DLD1 (cell line): ENCODE measurements around the gene METTL15.
"Not testable (repeated sequence)": the region's sequence is repeated elsewhere in the genome, so short reads cannot be mapped to it uniquely, and the experiment has no call there.

Source experiments
- in situ Hi-C: cut with HindIII; loops from 2 replicates; pipeline ENCODE4 v1.10.0; 2017; ENCODE audit warnings: low sequenced_read_pairs

Gene METTL15, protein sequence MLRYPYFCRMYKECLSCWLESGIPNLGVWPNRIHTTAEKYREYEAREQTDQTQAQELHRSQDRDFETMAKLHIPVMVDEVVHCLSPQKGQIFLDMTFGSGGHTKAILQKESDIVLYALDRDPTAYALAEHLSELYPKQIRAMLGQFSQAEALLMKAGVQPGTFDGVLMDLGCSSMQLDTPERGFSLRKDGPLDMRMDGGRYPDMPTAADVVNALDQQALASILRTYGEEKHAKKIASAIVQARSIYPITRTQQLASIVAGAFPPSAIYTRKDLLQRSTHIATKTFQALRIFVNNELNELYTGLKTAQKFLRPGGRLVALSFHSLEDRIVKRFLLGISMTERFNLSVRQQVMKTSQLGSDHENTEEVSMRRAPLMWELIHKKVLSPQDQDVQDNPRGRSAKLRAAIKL

DNA sequence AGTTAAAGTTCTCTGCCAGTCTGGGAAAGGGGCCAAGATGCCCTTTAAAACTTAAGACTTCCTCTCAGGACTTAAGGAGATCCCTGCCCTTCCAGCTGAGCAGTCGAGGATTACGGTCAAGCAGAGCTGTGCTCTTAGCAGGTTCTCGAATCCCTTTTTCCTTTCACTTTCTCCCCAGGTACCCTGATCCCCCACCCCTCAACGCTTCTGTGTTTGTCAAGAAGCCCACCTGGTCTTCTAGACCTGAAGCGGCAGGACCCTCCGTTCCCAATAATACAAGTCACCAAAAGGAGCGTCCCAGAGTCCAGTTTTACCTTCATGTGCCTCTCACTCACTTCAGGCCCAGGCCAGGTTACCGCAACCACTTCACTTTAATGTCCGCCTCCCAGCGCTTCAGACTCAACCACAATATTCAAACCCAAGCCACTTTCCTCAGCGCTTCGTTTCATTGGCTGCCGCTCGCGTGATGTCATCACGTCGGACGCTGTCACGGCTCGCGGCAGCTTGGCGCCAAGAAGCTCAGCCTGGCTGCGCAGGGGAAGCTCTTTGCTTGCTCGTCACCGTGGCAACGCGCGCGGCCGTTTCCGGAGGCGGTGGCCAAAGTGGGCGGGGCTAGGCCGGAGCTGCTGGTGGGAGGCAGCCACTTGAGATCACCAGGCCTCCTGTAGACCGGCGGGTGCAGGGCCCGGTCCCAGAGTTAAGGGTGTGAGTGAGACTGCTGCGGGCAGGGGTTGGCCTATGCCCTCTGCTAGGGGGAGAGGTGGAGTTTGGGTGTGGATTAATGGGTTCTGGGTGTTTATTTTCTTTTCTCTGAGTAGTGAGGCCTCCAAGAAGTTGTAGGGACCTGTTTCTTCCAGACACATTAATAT lies at the start of gene METTL15, which contains the start of gene KIF18A:
METTL15 (plus strand) TSS at position 639 of the 869 bp plus-strand sequence. CDS start 4,947 bp downstream, outside the sequence.
KIF18A (minus strand) TSS at position 407 of the 869 bp plus-strand sequence. CDS start 10,209 bp downstream, outside the sequence.
- in situ Hi-C loops: no loop called here

DNA sequence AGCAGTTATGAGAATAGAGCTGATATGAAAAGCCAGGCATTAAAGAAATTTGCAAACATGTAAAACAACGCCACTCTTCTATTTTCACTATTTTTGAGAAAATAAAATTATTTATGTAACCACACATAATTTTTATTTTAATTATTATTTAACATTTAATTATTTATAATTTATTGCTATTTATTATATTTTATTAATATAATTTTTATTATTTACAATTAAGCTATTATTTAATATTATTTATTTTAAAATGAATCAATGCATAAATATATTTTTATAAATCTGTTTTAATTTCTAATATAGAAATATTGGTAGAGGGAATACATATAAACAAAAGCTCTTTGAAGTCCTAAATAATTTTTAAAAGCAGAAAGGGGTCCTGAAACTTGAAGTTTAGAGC lies 36.9 kb upstream of the METTL15 start:
- in situ Hi-C loops: no loop called here

DNA sequence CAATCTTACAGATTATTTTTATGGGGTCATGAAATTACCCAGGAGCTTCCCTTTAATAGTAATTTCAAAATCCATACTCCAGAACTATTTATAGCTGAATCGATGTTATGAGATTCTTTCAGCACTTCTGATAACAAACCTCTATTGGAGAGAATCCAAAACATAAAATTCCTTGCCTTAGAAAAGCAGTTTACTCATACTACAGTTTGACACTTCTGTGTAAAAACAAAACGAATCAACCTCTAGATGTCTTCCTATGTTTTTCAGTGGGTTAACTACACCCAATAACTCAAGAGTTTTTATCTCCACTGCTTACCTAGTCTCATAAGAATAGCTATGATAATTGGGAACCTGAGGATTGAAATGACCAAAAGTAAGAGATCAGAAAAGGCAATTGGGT lies 35.9 kb upstream of the METTL15 start:
- in situ Hi-C loops: no loop called here

DNA sequence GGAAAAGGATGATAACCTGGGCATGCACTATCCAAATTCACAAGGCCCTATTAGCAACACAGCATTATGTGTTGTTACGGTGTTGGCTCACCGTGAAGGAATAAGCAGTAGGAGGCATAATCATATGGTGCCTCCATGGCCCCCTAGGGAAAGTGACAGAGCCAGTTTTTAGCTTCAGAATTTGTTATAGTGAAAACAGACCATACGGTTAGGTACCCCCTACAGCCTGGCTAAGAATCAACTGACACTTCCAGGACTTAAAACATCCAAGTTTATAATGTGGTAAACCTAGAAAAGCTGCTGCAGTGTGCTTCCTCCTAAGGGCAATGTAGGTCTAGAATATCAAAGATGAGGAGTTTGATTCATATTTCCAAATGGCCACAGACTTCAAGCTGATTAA lies 30.7 kb upstream of the METTL15 start:
- in situ Hi-C loops: no loop called here

DNA sequence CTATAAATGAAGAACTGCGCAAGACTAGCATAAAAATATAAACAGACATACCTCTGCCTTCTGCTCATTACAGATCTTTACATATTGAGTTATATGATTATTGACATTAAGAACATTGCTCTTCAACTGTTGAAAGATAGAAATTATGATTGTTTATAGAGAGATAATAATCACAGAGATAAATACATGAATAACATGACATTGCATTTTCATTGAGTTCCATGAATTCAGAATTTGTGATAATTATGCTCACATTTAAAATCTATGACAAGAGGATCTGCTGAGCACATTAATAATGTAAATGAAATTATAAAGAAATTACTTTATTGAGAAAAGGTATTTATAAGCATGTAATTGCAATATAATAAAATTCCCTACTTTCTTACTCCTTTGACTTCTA lies 25.1 kb upstream of the METTL15 start:
- in situ Hi-C loops: no loop called here

DNA sequence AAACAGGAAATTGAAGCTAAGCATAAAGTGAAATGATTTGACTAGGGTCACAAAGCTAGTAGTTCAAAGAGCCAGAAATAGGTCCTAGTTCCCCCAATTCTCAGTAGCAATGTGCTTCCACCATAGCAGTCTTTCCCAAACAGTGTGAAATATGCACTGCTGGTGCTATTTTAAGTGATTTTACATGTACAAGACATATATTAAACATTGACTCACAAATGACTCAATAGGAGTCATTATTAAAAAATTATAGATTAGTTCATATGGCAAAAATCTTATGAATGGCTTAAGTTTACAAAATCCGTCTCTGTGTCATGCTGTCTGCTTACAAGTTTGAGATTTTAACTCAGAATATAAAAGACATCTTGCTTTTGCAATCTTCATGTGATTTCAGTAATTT lies 21.6 kb upstream of the METTL15 start:
- in situ Hi-C loops: no loop called here

DNA sequence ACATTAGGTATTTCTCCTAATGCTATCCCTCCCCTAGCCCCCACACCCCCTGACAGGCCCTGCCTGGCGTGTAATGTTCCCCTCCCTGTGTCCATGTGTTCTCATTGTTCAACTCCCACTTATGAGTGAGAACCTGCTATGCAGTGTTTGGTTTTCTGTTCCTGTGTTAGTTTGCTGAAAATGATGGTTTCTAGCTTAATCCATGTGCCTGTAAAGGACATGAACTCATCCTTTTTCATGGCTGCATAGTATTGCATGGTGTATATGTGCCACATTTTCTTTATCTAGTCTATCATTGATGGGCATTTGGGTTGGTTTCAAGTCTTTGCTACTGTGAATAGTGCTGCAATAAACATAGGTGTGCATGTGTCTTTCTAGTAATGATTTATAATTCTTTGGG lies 21.0 kb upstream of the METTL15 start:
- in situ Hi-C loops: not testable (repeated sequence)

DNA sequence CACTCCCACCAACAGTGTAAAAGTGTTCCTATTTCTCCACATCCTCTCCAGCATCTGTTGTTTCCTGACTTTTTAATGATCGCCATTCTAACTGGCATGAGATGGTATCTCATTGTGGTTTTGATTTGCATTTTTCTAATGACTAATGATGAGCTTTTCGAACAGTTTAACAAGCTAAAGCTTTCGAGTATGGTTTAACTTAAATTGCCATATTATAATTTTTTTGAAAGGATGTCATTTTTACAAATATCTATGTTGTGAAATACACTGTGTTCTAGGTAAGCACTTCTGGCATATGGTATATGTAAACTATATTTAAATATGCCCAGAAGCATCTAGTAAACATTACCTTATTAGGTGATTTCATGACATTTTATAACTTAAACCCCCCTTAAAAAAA lies 20.5 kb upstream of the METTL15 start:
- in situ Hi-C loops: not testable (repeated sequence)

DNA sequence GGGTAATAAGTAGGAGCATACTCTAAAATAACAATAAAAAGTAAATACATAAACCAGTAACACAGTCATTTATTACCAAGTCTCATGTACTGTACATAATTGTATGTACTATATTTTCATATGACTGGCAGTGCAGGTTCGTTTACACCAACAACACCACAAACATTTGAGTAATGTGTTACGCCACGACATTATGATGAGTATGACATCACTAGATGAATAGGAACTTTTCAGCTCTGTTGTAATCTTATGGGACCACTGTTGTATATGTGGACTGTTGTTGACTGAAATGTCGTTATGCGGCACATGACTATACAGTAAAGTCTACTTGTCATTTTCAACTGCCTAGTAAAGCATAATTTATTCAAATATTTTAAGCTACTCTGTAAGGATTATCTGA lies 18.8 kb upstream of the METTL15 start:
- in situ Hi-C loops: no loop called here

DNA sequence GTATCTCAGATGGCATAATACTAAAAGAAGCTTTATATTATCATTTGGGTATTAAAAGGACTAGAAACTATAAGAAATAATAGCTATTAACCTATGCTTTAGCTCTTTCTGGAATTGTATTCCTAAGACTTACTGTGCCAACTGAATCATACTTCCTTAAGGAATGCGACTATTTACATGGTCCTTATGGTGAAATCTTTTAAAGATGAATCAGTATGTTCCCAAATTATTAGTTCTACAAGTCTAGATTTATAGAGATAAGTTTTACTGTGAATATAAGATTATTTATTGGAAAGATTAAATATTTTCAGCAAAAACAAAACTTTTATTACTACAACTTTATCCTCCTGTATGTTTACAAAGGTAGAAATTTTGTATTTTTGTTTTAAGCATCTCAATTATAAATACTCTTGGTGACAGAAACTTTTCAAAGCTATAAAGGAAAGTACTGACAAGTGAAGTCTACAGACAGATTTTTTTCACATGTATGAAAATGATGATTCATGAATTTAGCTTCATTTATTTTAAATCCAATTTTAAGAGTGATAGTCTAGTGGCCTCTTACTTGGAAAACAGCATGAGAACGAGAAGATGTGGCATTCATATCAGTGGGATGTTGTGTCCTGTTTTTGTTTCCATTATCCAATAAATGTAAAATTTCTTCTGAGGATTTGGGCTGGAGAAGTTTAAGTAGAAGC lies 18.0 kb upstream of the METTL15 start:
- in situ Hi-C loops: no loop called here

DNA sequence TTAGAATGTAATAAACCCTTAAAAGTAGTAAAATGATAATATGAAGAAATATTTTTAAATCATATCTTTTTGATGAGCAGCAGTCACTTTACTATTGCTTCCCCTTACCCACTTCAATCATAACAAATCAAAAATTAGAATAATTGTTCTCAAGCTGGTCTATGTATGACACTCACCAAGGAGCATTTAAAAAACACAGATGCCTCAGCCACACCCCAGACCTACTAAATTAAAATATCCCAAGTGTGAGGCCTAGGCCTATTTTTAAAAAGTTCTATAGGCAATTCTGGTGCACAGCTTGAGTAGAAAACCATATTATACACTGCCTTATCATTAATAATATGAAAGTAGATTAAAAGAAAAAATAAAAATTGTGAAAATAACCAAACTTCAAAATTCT lies 15.4 kb upstream of the METTL15 start:
- in situ Hi-C loops: no loop called here

DNA sequence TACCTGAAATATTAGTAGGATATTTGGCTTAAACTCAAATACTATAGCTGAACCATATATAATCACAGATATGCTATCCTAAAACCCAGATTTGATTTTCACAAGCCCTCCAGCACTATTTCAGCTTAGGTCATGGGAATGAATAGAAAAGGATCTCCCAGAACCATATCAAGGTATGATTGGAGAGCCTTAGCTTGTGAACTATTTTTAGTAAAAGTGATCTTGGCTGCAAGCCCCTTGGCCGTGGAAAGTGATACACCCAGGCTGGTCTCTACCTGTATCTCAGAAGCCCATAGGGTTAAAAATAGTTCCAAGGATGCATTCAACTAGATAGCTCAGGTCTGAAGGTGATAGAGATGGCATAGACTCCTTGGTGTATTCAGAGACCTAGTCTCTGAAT lies 9.9 kb upstream of the METTL15 start:
- in situ Hi-C loops: no loop called here

DNA sequence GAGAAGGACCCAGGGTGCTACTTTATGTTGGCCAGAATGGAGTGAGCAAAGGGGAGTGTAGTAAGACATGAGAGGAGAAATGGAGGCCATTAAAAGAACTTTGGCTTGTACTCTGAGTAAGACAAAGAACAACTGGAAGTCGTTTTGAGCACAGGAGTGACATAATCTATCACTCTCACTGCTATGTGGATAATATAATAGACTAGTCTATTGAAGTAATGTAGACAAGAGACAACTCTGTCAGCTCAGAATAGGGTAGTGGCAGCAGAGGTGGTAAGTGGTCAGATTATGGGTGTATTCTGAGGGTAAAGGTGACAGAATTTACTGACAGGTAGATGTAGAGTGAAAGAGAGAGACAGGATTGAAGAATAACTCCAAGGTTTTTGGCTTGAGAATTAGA lies 8.5 kb upstream of the METTL15 start:
- in situ Hi-C loops: no loop called here

DNA sequence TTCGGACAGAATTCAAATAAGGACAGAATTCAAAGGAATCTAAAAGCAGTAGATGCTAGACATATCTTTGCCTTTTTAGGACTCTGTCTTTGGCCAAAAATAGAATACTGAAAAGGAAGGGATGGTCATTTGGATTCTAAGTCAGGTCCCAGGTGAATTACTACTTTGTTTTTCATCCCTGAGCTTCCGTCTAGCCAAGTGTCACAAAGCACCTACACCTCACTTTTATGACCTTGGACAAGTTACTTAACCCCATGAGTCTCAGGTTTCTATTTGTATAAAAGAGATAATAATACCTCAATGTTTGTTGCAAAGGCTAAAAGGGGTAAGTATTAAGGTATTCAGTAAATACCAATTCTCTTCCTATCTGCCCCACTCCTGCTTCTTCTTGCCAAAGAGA lies 7.5 kb upstream of the METTL15 start:
- in situ Hi-C loops: no loop called here

DNA sequence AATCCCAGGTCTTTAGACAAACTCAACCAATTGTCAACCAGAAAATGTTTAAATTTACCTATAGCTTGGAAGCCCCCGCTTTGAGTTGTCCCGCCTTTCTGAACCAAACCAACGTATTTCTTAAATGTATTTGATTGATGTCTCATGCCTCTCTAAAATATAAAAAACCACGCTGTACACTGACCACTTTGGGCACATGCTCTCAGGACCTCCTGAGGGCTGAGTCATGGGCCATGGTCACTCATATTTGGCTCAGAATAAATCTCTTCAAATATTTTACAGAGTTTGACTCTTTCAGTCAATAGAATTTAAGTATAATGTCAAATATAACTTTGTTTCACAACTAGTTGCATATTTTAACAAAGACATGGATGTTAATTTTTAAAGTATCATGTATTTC lies 5.9 kb upstream of the METTL15 start:
- in situ Hi-C loops: not testable (repeated sequence)

DNA sequence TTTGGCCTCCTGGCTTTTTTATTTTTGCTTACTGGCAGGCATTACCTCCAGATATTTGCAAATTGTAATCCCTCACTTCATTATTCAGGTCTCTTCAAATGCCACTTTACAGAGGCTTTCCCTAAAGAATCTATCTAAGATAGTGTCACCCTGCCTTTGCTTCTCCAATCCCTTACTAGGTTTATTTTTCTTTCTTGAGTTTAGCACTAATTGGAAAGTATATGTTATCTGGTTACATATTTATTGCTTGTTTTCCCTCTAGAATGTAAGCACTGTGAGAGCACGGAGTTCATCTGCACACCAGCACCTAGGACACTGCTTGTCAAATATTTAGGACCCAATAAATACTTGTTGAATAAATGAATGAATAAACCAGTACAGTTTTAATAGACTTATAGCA lies 3.8 kb upstream of the METTL15 start:
- in situ Hi-C loops: no loop called here

DNA sequence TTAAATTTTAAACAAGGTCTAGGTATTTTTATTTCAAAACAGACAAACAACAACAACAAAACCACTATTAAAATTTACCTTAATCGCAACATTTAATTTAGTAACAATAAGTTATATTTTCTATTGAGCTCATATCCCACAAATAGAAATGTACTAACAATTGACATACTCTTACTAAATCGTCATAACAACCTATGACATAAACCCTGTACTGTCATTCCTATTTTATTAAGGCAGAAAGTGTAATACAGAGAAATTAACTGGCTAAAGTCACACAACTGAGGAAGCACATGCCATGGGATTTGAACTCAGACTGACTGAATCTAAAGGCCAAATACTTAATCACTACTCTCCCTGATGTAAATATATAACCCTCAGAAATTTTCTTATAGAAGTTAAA lies 3.2 kb upstream of the METTL15 start:
- in situ Hi-C loops: no loop called here

DNA sequence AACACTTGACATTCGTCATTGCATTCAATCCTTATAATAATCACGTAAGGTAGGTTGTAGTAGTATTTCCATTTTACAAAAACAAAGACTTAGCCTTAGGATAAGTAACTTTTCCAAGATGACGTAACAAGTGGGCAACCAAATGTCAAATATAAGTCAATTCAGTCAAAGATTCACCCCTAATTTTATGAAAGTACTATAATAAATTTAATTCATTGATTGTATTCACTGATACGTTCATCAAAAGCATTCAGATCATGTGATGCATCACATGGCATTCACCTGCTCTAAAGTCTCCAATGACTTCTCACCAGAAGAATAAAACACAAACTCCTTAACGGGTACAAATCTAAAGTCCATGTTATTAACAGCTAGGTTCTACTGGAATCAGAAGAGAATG lies 2.3 kb upstream of the METTL15 start:
- in situ Hi-C loops: no loop called here

DNA sequence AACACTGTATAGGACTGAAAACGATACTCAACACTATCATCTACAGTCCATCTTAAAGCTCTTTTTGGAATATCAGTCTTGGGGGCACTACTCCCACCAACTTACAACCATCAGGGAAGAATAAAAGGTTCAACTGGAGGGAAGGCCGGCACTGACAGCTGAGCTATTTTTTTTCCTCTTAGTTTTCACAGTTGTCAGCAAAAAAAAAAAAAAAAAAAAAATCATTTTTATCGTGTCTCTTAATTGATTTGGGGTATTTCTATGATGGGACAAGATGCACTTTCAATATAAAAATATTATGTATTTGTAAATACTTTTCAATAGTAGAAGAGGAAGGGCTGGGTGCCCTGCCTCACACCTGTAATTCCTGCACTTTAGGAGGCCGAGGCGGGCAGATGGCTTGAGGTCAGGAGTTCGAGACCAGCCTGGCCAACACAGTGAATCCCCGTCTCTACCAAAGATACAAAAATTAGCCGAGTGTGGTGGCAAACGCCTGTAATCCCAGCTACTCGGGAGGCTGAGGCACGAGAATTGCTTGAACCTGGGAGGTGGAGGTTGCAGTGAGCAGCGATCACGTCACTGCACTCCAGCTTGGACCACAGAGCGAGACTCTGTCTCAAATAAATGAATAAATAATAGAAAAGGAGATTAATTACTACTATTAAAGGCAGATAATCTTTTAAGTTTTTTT lies 1.7 kb upstream of the METTL15 start:
- in situ Hi-C loops: no loop called here

DNA sequence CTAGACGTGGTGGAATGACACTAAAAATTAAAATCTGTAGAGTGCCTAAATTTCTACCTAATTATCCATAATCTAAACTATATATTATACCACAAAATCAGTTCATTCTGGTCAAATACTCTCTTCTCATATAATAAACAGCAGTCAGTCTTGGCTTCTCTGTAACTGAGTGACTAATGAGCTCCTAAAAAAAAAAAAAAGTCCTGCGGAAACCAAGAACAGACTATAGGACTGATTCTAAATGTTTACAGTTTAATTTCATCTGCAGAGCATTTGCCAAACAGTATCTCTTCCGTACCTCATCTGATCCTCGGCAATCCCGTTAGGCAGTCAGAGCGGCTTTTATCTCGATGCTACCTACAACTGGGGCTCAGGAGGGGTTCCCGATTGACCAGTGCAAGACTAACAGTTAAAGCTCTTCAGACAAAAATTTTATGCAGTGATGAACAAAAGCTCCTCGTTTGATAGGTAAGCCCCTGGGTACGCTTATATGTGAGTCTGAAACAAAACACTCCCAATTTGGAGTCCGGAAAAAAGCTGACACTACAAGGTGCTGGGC lies 918 bp upstream of the METTL15 start:
- in situ Hi-C loops: no loop called here
